SK-N-SH (cell line): Measurements from ENCODE around the gene SLC2A10. TPM values are rescaled to one million over a fixed set of nuclear protein-coding genes. Genes with fewer than 3 reads are reported as not detected.

ENCODE experiments used
- CTCF ChIA-PET: fragments of 300-600, 350-600 bp; formaldehyde crosslinking; extraction: SDS; loops from one replicate; lab custom pipeline; 2021; lab: Yijun Ruan, JAX
- POLR2A ChIA-PET: fragments of 350-600 bp; sonication (Branson Sonifier 250); formaldehyde crosslinking; extraction: SDS; loops from one replicate; lab custom pipeline; 2020; ENCODE audit warnings: antibody characterized with exemption, inconsistent platforms; lab: Yijun Ruan, JAX
- DNase-seq: peaks from one replicate; pipeline ENCODE4 v3.0.0; 2012
- H2AFZ ChIP-seq: fragments of 200-600 bp; sonication (generic); 2 replicates; pipeline ENCODE4 v1.8.1; 2016; ENCODE audit warnings: antibody characterized with exemption, mild to moderate bottlenecking, low read depth
- H3F3A ChIP-seq: fragments of 200-600 bp; sonication (generic); replicated peaks from 2 replicates; pipeline ENCODE3; 2016; ENCODE audit warnings: antibody characterized with exemption, mild to moderate bottlenecking; ENCODE audit not compliant: insufficient read depth
- H3K27ac ChIP-seq, 2 experiments: fragments of 200-500 bp in 1 of 2; fragments of 200-600 bp in 1 of 2; sonication (Bioruptor generic) in 1 of 2; sonication (generic), shearing (Covaris generic) in 1 of 2; 2 replicates each; pipeline versions ENCODE4 v1.5.1 to v1.6.1; 2014 to 2016; ENCODE audit warnings: low read depth in 2 of 2, inconsistent platforms in 1 of 2, low read length in 1 of 2, mild to moderate bottlenecking in 1 of 2, mixed read lengths in 1 of 2
- H3K27me3 ChIP-seq: fragments of 200-600 bp; sonication (generic), shearing (Covaris generic); 2 replicates; pipeline ENCODE4 v1.6.1; 2016; ENCODE audit warnings: mixed run types; ENCODE audit not compliant: insufficient read depth
- H3K36me3 ChIP-seq, 2 experiments: fragments of 200-500 bp in 1 of 2; fragments of 200-600 bp in 1 of 2; sonication (Bioruptor generic) in 1 of 2; sonication (generic) in 1 of 2; replicated peaks in 1 of 2; 2 replicates each; pipeline versions ENCODE3 to v1.5.1; 2014 to 2016; ENCODE audit warnings: low read length in 1 of 2, mild to moderate bottlenecking in 1 of 2; ENCODE audit not compliant: insufficient read depth in 2 of 2, control insufficient read depth in 1 of 2
- H3K4me1 ChIP-seq, 2 experiments: fragments of 200-500 bp in 1 of 2; fragments of 200-600 bp in 1 of 2; sonication (Bioruptor generic) in 1 of 2; sonication (generic), shearing (Covaris generic) in 1 of 2; 2 replicates each; pipeline versions ENCODE4 v1.5.1 to v1.6.1; 2014 to 2016; ENCODE audit warnings: low read depth in 1 of 2, low read length in 1 of 2, mixed run types in 1 of 2; ENCODE audit not compliant: insufficient read depth in 2 of 2, control insufficient read depth in 1 of 2
- H3K4me2 ChIP-seq: fragments of 200-600 bp; sonication (generic), shearing (Covaris generic); 2 replicates; pipeline ENCODE4 v1.6.1; 2017; ENCODE audit warnings: mixed run types
- H3K4me3 ChIP-seq, 2 experiments: fragments of 200-500 bp in 1 of 2; fragments of 200-600 bp in 1 of 2; sonication (Bioruptor generic) in 1 of 2; sonication (generic), shearing (Covaris generic) in 1 of 2; 2 replicates each; pipeline versions ENCODE4 v1.5.1 to v1.8.1; 2014 to 2016; ENCODE audit warnings: low read depth in 2 of 2, inconsistent platforms in 1 of 2, low read length in 1 of 2, mild to moderate bottlenecking in 1 of 2, mixed read lengths in 1 of 2, moderate library complexity in 1 of 2
- H3K79me2 ChIP-seq: fragments of 200-600 bp; sonication (generic); 2 replicates; pipeline ENCODE4 v1.8.1; 2017; ENCODE audit warnings: mild to moderate bottlenecking; ENCODE audit not compliant: insufficient read depth
- H3K9ac ChIP-seq: fragments of 200-600 bp; sonication (generic); 2 replicates; pipeline ENCODE4 v1.6.1; 2017; ENCODE audit warnings: mixed run types
- H3K9me2 ChIP-seq: fragments of 200-600 bp; sonication (generic); 2 replicates; pipeline ENCODE4 v1.6.1; 2017; ENCODE audit warnings: mixed run types
- H3K9me3 ChIP-seq: fragments of 200-600 bp; sonication (generic); 2 replicates; pipeline ENCODE4 v1.6.1; 2017; ENCODE audit warnings: mixed run types, mild to moderate bottlenecking, moderate library complexity
- H4K20me1 ChIP-seq: fragments of 200-600 bp; sonication (generic); 2 replicates; pipeline ENCODE4 v1.6.1; 2017; ENCODE audit warnings: mild to moderate bottlenecking, mixed run types; ENCODE audit not compliant: insufficient read depth
- EZH2phosphoT487 ChIP-seq: fragments of 200-600 bp; sonication (generic); IDR thresholded peaks from 2 replicates; pipeline ENCODE4 v1.6.1; 2017; ENCODE audit warnings: low read depth, mixed run types, mild to moderate bottlenecking, antibody characterized with exemption, moderate library complexity, borderline replicate concordance
- FOXM1 ChIP-seq: IDR thresholded peaks from 2 replicates; pipeline ENCODE4 v1.4.0; 2012; ENCODE audit warnings: low read depth, mild to moderate bottlenecking
- GATA2 ChIP-seq: sonication (generic); formaldehyde crosslinking; IDR thresholded peaks from 2 replicates; pipeline ENCODE4 v1.5.0; 2020; ENCODE audit warnings: mild to moderate bottlenecking, missing genetic modification reagents
- JUND ChIP-seq: IDR thresholded peaks from 2 replicates; pipeline ENCODE4 v1.4.0; 2012
- NFIC ChIP-seq: IDR thresholded peaks from 2 replicates; pipeline ENCODE4 v1.4.0; 2012; ENCODE audit warnings: borderline replicate concordance
- POLR2AphosphoS5 ChIP-seq: IDR thresholded peaks from 2 replicates; pipeline ENCODE4 v1.6.1; 2012; ENCODE audit warnings: low read depth, low read length
- RCOR1 ChIP-seq: fragments of 150-350 bp; IDR thresholded peaks from 2 replicates; pipeline ENCODE4 v1.6.1; 2017; ENCODE audit warnings: antibody characterized with exemption, low read length
- RFX5 ChIP-seq: IDR thresholded peaks from 2 replicates; pipeline ENCODE4 v1.6.1; 2012; ENCODE audit warnings: mild to moderate bottlenecking, improper control_type of control experiment, low read length
- TAF1 ChIP-seq: IDR thresholded peaks from 2 replicates; pipeline ENCODE4 v1.6.1; 2012; ENCODE audit warnings: low read depth, mild to moderate bottlenecking, low read length, moderate library complexity, borderline replicate concordance
- TEAD4 ChIP-seq: IDR thresholded peaks from 2 replicates; pipeline ENCODE4 v1.4.0; 2012; ENCODE audit warnings: mild to moderate bottlenecking, borderline replicate concordance; ENCODE audit not compliant: insufficient read depth
- YY1 ChIP-seq: IDR thresholded peaks from 2 replicates; pipeline ENCODE4 v1.4.0; 2012; ENCODE audit warnings: low read depth, mild to moderate bottlenecking
- WGBS: methylation state at CpG from one replicate; pipeline ENCODE4 v1.1.6; 2017; ENCODE audit warnings: low lambda C conversion rate; 5-methylcytosine and 5-hydroxymethylcytosine counted together
- polyA plus RNA-seq, 3 experiments: library from polyadenylated mRNA; depleted of rRNA; stranded (reverse); fragments of >200 nt; gene quantifications; 2 replicates each; pipeline ENCODE4 v1.2.3, GENCODE V29; 2012
- TF ChIP-seq, protein P1 (sequence below): IDR thresholded peaks from 2 replicates; pipeline ENCODE4; 2012
- TF ChIP-seq, protein P2 (sequence below): fragments of 150-350 bp; IDR thresholded peaks from 2 replicates; pipeline ENCODE4 v1.6.1; 2017; ENCODE audit warnings: antibody characterized with exemption, low read length, low read depth, borderline replicate concordance
- TF ChIP-seq, protein P3 (sequence below): fragments of 200-600 bp; sonication (generic); IDR thresholded peaks from 2 replicates; pipeline ENCODE4 v1.6.1; 2017; ENCODE audit warnings: antibody characterized with exemption, mild to moderate bottlenecking, moderate library complexity
- TF ChIP-seq, protein P4 (sequence below): IDR thresholded peaks from 2 replicates; pipeline ENCODE4 v1.4.0; 2012; ENCODE audit warnings: low read depth
- TF ChIP-seq, protein P5 (sequence below): IDR thresholded peaks from 2 replicates; pipeline ENCODE4 v1.6.1; 2012; ENCODE audit warnings: mild to moderate bottlenecking, low read depth, low read length, moderate library complexity

SLC2A10 gene
- polyA plus RNA-seq, 1 of the 3 experiments (the other 2 are of a cell fraction): 12.6 TPM

DNA sequence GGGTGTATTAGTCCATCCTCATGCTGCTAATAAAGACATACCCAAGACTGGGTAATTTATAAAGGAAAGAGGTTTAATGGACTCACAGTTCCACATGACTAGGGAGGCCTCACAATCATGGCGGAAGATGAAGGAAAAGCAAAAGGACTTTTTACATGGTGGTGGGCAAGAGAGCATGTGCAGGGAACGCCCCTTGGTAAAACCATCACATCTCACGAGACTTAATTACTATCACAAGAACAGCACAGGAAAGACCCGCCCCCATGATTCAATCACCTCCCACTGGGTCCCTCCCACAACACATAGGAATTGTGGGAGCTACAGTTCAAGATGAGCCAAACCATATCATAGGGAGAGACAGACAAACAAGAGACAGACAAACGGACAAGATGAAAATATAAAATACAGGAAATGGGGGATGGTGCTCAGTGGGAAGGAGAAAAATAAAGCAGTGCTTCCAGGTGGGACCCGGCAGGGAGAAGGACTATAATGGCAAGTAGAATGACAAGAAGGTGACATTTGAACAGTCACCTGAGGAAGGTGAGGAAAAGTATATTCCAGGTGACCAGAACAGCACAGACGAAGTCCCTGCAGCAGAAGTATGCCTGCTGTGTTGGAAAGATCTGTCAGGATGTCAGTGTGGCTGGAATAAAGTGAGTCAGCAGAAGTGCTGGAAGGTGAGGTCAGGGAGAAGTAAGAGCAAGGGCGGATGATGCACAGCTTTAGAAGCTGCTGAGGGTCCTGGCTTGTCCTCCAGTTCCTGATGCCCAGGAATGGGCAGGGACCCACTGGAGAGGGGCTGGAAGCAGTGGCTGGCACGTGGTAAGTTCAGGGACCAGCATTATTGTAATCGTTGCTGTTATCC is 61.1 kb downstream of the SLC2A10 start:
- ChIA-PET CTCF (interaction anchor here (1.3 kb wide), 1 partner anchor 380 kb away, joined by 4 read pairs; no protein-coding TSS in a partner anchor), POLR2A (no interaction called here)
- Histone ChIP-seq H3F3A (no peaks in the 10 kb centered on the region), H3K4me3 (no peak overlapping the region), H4K20me1 (no peaks in the 10 kb centered on the region), H3K4me2 (no peak overlapping the region), H3K9ac (no peak overlapping the region)
- no peak for DNase-seq
- TF ChIP-seq RCOR1: no peak
- TF ChIP-seq, protein P1, sequence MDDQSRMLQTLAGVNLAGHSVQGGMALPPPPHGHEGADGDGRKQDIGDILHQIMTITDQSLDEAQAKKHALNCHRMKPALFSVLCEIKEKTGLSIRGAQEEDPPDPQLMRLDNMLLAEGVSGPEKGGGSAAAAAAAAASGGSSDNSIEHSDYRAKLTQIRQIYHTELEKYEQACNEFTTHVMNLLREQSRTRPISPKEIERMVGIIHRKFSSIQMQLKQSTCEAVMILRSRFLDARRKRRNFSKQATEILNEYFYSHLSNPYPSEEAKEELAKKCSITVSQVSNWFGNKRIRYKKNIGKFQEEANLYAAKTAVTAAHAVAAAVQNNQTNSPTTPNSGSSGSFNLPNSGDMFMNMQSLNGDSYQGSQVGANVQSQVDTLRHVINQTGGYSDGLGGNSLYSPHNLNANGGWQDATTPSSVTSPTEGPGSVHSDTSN: no peak
- TF ChIP-seq JUND: no peak
- TF ChIP-seq FOXM1: no peak
- TF ChIP-seq TEAD4: no peak
- no peak for TF ChIP-seq RFX5
- TF ChIP-seq, protein P2, sequence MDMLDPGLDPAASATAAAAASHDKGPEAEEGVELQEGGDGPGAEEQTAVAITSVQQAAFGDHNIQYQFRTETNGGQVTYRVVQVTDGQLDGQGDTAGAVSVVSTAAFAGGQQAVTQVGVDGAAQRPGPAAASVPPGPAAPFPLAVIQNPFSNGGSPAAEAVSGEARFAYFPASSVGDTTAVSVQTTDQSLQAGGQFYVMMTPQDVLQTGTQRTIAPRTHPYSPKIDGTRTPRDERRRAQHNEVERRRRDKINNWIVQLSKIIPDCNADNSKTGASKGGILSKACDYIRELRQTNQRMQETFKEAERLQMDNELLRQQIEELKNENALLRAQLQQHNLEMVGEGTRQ: no peak
- no peak for TF ChIP-seq POLR2AphosphoS5
- TF ChIP-seq GATA2 (CRISPR knock-in tag): no peak
- TF ChIP-seq, protein P3, sequence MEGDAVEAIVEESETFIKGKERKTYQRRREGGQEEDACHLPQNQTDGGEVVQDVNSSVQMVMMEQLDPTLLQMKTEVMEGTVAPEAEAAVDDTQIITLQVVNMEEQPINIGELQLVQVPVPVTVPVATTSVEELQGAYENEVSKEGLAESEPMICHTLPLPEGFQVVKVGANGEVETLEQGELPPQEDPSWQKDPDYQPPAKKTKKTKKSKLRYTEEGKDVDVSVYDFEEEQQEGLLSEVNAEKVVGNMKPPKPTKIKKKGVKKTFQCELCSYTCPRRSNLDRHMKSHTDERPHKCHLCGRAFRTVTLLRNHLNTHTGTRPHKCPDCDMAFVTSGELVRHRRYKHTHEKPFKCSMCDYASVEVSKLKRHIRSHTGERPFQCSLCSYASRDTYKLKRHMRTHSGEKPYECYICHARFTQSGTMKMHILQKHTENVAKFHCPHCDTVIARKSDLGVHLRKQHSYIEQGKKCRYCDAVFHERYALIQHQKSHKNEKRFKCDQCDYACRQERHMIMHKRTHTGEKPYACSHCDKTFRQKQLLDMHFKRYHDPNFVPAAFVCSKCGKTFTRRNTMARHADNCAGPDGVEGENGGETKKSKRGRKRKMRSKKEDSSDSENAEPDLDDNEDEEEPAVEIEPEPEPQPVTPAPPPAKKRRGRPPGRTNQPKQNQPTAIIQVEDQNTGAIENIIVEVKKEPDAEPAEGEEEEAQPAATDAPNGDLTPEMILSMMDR: no peak
- TF ChIP-seq EZH2phosphoT487: no peak
- no peak for TF ChIP-seq YY1
- TF ChIP-seq, all 33 proteins: peak for 0
- peaks cover 6% of the 10 kb centered on the region; the same call in 1 of the 2 replicates for H3K27me3 ChIP-seq
- no peaks in the 10 kb centered on the region for H3K36me3 ChIP-seq
- H3K4me1 ChIP-seq: peaks cover 0 to 3% of the 10 kb centered on the region in 2 experiments; a peak in 1 of 4 replicates
- no peak overlapping the region for H3K27ac ChIP-seq
- H3K9me3 ChIP-seq: no peaks in the 10 kb centered on the region
- WGBS: 51% methylated on average over 9 of the region's 10 CpGs
- no peaks in the 10 kb centered on the region for H3K9me2 ChIP-seq
- H3K79me2 ChIP-seq: no peaks in the 10 kb centered on the region
- no peak overlapping the region for H2AFZ ChIP-seq

DNA sequence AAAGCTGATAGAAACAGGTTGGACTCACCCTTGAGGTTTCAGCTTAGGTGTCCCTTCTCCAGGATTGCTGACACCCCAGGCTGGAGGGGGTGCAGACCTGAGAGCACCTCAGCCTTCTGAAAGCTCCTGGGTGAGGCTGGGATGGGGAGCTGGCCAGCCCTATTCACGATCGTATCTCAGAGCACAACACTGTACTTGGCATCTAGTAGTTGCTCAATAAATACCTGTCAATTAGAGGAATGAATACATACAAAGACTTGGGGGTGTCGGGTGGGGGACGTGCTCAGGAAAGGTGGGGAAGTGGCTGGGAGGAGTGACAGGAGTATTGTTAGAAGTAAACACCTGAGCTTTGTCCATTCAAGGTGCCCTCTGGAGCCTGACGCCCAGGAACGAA is 61.7 kb downstream of the SLC2A10 start:
- Histone ChIP-seq H2AFZ (no peak overlapping the region), H3K4me1 (no peaks in the 10 kb centered on the region), H3K27ac (no peak overlapping the region), H3K9me2 (no peaks in the 10 kb centered on the region), H3K4me3 (no peak overlapping the region), H3K36me3 (no peaks in the 10 kb centered on the region), H3F3A (no peaks in the 10 kb centered on the region), H3K27me3 (peaks cover 6% of the 10 kb centered on the region; the same call in 1 of the 2 replicates), H3K79me2 (no peaks in the 10 kb centered on the region), H3K4me2 (no peak overlapping the region), H3K9ac (no peak overlapping the region), H3K9me3 (no peaks in the 10 kb centered on the region), H4K20me1 (no peaks in the 10 kb centered on the region)
- 28% methylated on average over 4 of the region's 6 CpGs for WGBS
- no peak for DNase-seq
- ChIA-PET POLR2A (no interaction called here), CTCF (interaction anchor here (0.8 to 1.0 kb wide), 2 partner anchors 9 to 15 kb away, joined by 3 read pairs; no protein-coding TSS in a partner anchor)
- TF ChIP-seq NFIC (no peak), TAF1 (no peak), RCOR1 (no peak), RFX5 (no peak), YY1 (no peak)
- TF ChIP-seq, protein P4, sequence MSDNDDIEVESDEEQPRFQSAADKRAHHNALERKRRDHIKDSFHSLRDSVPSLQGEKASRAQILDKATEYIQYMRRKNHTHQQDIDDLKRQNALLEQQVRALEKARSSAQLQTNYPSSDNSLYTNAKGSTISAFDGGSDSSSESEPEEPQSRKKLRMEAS: no peak
- TF ChIP-seq, protein P5, sequence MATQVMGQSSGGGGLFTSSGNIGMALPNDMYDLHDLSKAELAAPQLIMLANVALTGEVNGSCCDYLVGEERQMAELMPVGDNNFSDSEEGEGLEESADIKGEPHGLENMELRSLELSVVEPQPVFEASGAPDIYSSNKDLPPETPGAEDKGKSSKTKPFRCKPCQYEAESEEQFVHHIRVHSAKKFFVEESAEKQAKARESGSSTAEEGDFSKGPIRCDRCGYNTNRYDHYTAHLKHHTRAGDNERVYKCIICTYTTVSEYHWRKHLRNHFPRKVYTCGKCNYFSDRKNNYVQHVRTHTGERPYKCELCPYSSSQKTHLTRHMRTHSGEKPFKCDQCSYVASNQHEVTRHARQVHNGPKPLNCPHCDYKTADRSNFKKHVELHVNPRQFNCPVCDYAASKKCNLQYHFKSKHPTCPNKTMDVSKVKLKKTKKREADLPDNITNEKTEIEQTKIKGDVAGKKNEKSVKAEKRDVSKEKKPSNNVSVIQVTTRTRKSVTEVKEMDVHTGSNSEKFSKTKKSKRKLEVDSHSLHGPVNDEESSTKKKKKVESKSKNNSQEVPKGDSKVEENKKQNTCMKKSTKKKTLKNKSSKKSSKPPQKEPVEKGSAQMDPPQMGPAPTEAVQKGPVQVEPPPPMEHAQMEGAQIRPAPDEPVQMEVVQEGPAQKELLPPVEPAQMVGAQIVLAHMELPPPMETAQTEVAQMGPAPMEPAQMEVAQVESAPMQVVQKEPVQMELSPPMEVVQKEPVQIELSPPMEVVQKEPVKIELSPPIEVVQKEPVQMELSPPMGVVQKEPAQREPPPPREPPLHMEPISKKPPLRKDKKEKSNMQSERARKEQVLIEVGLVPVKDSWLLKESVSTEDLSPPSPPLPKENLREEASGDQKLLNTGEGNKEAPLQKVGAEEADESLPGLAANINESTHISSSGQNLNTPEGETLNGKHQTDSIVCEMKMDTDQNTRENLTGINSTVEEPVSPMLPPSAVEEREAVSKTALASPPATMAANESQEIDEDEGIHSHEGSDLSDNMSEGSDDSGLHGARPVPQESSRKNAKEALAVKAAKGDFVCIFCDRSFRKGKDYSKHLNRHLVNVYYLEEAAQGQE: no peak
- TF ChIP-seq, protein P3: no peak
